Neural progenitor cell (in vitro differentiated cells): ENCODE data around the gene INKA2. TPM values are rescaled to one million over a fixed set of nuclear protein-coding genes. Genes with fewer than 3 reads are reported as not detected.
"Not testable (repeated sequence)": the region's sequence is repeated elsewhere in the genome, so short reads cannot be mapped to it uniquely, and the experiment has no call there.

Experiments
- DNase-seq: peaks from one replicate; pipeline ENCODE4 v3.0.0-alpha.2; 2016; ENCODE audit warnings: low spot score
- H2AFZ ChIP-seq: fragments of 200-600 bp; sonication (generic); replicated peaks from 2 replicates; pipeline ENCODE4 v1.6.1; 2016; ENCODE audit warnings: antibody characterized with exemption
- H3F3A ChIP-seq: fragments of 200-600 bp; sonication (generic); 2 replicates; pipeline ENCODE4 v1.6.1; 2016; ENCODE audit warnings: antibody characterized with exemption, low read depth
- H3K27ac ChIP-seq: fragments of 200-600 bp; sonication (generic); 2 replicates; pipeline ENCODE4 v1.5.1; 2016; ENCODE audit warnings: mild to moderate bottlenecking
- H3K27me3 ChIP-seq: fragments of 200-600 bp; sonication (generic); 2 replicates; pipeline ENCODE4 v1.6.1; 2016; ENCODE audit warnings: mild to moderate bottlenecking, moderate library complexity
- H3K36me3 ChIP-seq: fragments of 200-600 bp; sonication (generic); 2 replicates; pipeline ENCODE4 v1.5.1; 2016
- H3K4me1 ChIP-seq: fragments of 200-600 bp; sonication (generic); 2 replicates; pipeline ENCODE4 v1.6.1; 2016; ENCODE audit warnings: mixed run types
- H3K4me2 ChIP-seq: fragments of 200-600 bp; sonication (generic); 2 replicates; pipeline ENCODE4 v1.6.1; 2016
- H3K4me3 ChIP-seq: fragments of 200-600 bp; sonication (generic); 2 replicates; pipeline ENCODE4 v1.5.1; 2016
- H3K79me2 ChIP-seq: fragments of 200-600 bp; sonication (generic); 2 replicates; pipeline ENCODE4 v1.6.1; 2016; ENCODE audit warnings: low read depth
- H3K9ac ChIP-seq: fragments of 200-600 bp; sonication (generic); 2 replicates; pipeline ENCODE4 v1.6.1; 2016
- H3K9me3 ChIP-seq: fragments of 200-600 bp; sonication (generic); 2 replicates; pipeline ENCODE4 v1.5.1; 2016; ENCODE audit warnings: low read depth
- H4K20me1 ChIP-seq: fragments of 200-600 bp; sonication (generic); 2 replicates; pipeline ENCODE4 v1.6.1; 2016; ENCODE audit warnings: low read depth
- H3K27ac Mint-ChIP-seq: 3 replicates; pipeline ENCODE4 v1.8.0; 2021; ENCODE audit warnings: mixed read lengths
- H3K27me3 Mint-ChIP-seq: 2 replicates; pipeline ENCODE4 v1.8.0; 2022; ENCODE audit warnings: low read depth, mild to moderate bottlenecking, inconsistent platforms, moderate library complexity, mixed read lengths; ENCODE audit not compliant: insufficient read depth
- H3K36me3 Mint-ChIP-seq: 3 replicates; pipeline ENCODE4 v1.8.0; 2021; ENCODE audit warnings: mixed read lengths
- H3K4me1 Mint-ChIP-seq: 3 replicates; pipeline ENCODE4 v1.8.0; 2021; ENCODE audit warnings: mixed read lengths
- H3K4me3 Mint-ChIP-seq: 3 replicates; pipeline ENCODE4 v1.8.0; 2021; ENCODE audit warnings: mild to moderate bottlenecking, moderate library complexity, mixed read lengths
- H3K9me3 Mint-ChIP-seq: 3 replicates; pipeline ENCODE4 v1.8.0; 2020; ENCODE audit warnings: mixed read lengths
- EZH2 ChIP-seq: fragments of 200-600 bp; sonication (generic); IDR thresholded peaks from 2 replicates; pipeline ENCODE4 v1.6.1; 2017; ENCODE audit warnings: antibody characterized with exemption, mild to moderate bottlenecking, moderate library complexity
- EZH2phosphoT487 ChIP-seq: fragments of 200-600 bp; sonication (generic); IDR thresholded peaks from 2 replicates; pipeline ENCODE4 v1.6.1; 2017; ENCODE audit warnings: antibody characterized with exemption
- total RNA-seq: library from RNA; depleted of rRNA; stranded (reverse); fragments of >200 nt; gene quantifications from 2 replicates; pipeline ENCODE4 v1.2.3, GENCODE V29; 2015; ENCODE audit warnings: low replicate concordance
- TF ChIP-seq, protein P1 (sequence below): fragments of 200-600 bp; sonication (generic); IDR thresholded peaks from 2 replicates; pipeline ENCODE4 v1.5.1; 2017; ENCODE audit warnings: antibody characterized with exemption, mild to moderate bottlenecking

Gene INKA2
- total RNA-seq, 1 donor from 2014 or later = not detected

DNA sequence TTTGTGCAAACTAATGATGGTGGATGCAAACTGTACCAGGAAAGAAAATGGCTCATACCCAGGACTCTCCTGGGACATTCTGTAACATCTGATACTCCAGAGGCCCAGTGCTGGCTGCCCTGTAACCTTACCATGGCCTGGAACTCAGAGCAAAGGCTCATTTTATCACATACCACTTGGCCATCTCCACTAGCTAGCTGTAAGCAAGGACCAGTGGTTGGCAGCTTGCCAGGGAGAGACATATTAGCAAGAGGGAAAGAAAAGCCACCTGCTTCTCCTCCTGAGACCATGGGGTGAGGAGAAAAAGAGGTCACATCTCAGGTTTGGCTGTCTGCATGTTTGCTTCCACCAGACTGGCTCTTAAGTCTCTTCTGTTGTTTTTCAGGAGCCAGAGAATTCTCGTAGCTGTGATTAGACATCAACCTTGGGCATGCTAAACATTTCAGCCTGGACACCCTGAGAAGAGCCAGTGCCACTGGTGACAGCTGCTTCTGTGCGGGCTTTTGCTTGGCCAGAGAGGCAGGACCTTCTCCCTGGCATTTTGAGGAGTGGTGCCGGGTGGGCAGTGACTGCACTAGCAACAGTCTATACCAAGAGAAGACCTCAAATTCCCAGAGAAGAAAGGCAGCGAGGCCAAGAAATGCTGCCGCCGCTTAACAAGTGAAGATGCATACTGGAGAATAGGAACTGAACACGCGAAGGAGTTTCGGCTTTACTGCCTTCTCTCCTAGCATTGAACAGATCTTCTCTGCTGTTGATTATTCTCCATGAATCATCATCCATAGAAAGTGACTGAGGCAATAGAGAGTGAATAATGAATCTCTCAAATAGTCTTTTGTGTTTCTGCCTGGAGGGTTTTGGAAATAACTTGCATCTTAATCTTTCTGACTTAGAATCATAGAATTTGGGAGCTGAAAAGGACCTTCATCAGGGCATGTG, 6.7 kb upstream of the INKA2 start:
- no peak overlapping the region for H2AFZ ChIP-seq

GRCh38 chr1:111743679-111744101, 4.5 kb upstream of the INKA2 start:
- H2AFZ ChIP-seq = no peak overlapping the region
- no peaks in the 10 kb centered on the region for H3K36me3 ChIP-seq
- TF ChIP-seq, protein P1, sequence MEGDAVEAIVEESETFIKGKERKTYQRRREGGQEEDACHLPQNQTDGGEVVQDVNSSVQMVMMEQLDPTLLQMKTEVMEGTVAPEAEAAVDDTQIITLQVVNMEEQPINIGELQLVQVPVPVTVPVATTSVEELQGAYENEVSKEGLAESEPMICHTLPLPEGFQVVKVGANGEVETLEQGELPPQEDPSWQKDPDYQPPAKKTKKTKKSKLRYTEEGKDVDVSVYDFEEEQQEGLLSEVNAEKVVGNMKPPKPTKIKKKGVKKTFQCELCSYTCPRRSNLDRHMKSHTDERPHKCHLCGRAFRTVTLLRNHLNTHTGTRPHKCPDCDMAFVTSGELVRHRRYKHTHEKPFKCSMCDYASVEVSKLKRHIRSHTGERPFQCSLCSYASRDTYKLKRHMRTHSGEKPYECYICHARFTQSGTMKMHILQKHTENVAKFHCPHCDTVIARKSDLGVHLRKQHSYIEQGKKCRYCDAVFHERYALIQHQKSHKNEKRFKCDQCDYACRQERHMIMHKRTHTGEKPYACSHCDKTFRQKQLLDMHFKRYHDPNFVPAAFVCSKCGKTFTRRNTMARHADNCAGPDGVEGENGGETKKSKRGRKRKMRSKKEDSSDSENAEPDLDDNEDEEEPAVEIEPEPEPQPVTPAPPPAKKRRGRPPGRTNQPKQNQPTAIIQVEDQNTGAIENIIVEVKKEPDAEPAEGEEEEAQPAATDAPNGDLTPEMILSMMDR = no peak
- TF ChIP-seq EZH2phosphoT487 (no peak), EZH2 (no peak)
- H4K20me1 ChIP-seq = no peaks in the 10 kb centered on the region
- no peaks in the 10 kb centered on the region for H3K79me2 ChIP-seq
- peaks cover 8% of the 10 kb centered on the region for H3K27me3 ChIP-seq
- Mint-ChIP-seq H3K27ac (no peak overlapping the region), H3K4me1 (peaks cover 8% of the 10 kb centered on the region), H3K36me3 (no peaks in the 10 kb centered on the region), H3K9me3 (no peaks in the 10 kb centered on the region), H3K4me3 (no peak overlapping the region), H3K27me3 (peaks cover 23% of the 10 kb centered on the region)
- no peak for DNase-seq
- H3K27ac ChIP-seq = no peak overlapping the region
- no peaks in the 10 kb centered on the region for H3K9me3 ChIP-seq
- peaks cover 28% of the 10 kb centered on the region for H3F3A ChIP-seq
- no peak overlapping the region for H3K9ac ChIP-seq
- no peak overlapping the region for H3K4me2 ChIP-seq
- H3K4me3 ChIP-seq = no peak overlapping the region
- H3K4me1 ChIP-seq = peaks cover 7% of the 10 kb centered on the region

More for the DNA sequence above, 6.7 kb upstream of the INKA2 start:
- Histone ChIP-seq H3K4me1 (peaks cover 29% of the 10 kb centered on the region), H3K27ac (no peak overlapping the region), H3K9ac (no peak overlapping the region), H4K20me1 (no peaks in the 10 kb centered on the region), H3K4me3 (no peak overlapping the region), H3F3A (peaks cover 30% of the 10 kb centered on the region), H3K9me3 (no peaks in the 10 kb centered on the region), H3K36me3 (no peaks in the 10 kb centered on the region), H3K79me2 (no peaks in the 10 kb centered on the region), H3K27me3 (peaks cover 8% of the 10 kb centered on the region), H3K4me2 (no peak overlapping the region)
- H3K27ac Mint-ChIP-seq = no peak overlapping the region
- H3K9me3 Mint-ChIP-seq = no peaks in the 10 kb centered on the region
- TF ChIP-seq, protein P1 = no peak
- TF ChIP-seq EZH2phosphoT487 (no peak), EZH2 (no peak)
- peaks cover 18% of the 10 kb centered on the region for H3K4me1 Mint-ChIP-seq
- DNase-seq = no peak
- peaks cover 29% of the 10 kb centered on the region for H3K27me3 Mint-ChIP-seq
- no peak overlapping the region for H3K4me3 Mint-ChIP-seq
- no peaks in the 10 kb centered on the region for H3K36me3 Mint-ChIP-seq

DNA sequence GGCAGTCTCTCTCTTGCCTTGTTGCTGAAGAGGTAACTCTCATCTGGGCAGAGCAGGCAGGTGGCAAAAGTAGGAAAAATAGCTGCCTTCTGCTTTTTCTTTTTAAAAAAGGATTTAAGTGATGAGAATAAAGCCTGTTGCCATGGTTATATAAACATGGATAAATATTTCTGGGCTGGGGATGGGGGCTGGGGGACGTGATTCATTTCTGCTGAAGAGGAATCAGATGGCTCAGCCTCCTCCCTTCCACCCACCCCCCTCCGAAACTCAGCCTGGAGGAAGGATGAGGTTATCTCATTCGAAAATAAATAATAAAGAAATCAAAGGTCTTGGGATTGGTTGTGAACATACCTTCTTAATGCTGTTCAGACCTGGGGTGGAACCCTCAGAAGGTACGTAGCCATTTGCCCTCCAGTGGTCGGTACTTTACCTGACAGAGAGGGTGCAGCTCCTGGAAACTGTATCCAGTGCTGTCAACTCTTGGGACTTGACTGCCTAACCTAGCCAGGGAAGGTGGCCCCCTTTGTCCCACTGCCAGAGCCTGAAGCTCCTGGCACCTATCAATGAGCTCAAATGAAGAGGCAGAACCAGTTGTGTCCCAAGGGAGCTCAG, 3.8 kb upstream of the INKA2 start:
- H3K4me2 ChIP-seq = no peak overlapping the region
- H3K79me2 ChIP-seq = peaks cover under 1% of the 10 kb centered on the region
- H3K27ac ChIP-seq = no peak overlapping the region
- H3K27me3 ChIP-seq = peaks cover 9% of the 10 kb centered on the region
- H4K20me1 ChIP-seq = peaks cover 3% of the 10 kb centered on the region
- peaks cover 28% of the 10 kb centered on the region for H3F3A ChIP-seq
- H3K9ac ChIP-seq = no peak overlapping the region
- Mint-ChIP-seq H3K27me3 (peaks cover 22% of the 10 kb centered on the region), H3K4me3 (no peak overlapping the region), H3K36me3 (no peaks in the 10 kb centered on the region), H3K27ac (no peak overlapping the region), H3K9me3 (no peaks in the 10 kb centered on the region), H3K4me1 (peaks cover 6% of the 10 kb centered on the region)
- H3K4me1 ChIP-seq = peaks cover 5% of the 10 kb centered on the region
- H3K36me3 ChIP-seq = no peaks in the 10 kb centered on the region
- TF ChIP-seq, protein P1 = no peak
- TF ChIP-seq EZH2 (no peak), EZH2phosphoT487 (no peak)
- H3K4me3 ChIP-seq = no peak overlapping the region
- H2AFZ ChIP-seq = no peak overlapping the region
- no peaks in the 10 kb centered on the region for H3K9me3 ChIP-seq
- no peak for DNase-seq

DNA sequence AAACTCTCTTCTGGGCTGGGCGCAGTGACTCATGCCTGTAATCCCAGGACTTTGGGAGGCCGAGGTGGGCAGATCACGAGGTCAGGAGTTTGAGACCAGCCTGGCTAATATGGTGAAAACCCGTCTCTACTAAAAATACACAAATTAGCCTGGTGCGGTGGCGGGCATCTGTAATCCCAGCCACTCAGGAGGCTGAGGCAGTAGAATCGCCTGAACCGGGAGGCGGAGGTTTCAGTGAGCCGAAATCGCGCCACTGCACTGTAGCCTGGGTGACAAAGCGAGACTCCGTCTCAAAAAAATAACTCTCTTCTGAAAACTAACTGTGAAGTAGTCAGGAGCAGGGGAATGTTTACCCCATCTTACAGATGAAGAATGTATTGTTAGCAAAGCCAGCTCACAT, 3.1 kb upstream of the INKA2 start:
- DNase-seq, H3K4me1 Mint-ChIP-seq, H3K4me2 ChIP-seq, H3K36me3 ChIP-seq, H3K4me3 ChIP-seq, H3K4me3 Mint-ChIP-seq, H3K79me2 ChIP-seq, H3K36me3 Mint-ChIP-seq, H3K9ac ChIP-seq, H2AFZ ChIP-seq, H3K9me3 Mint-ChIP-seq, H3K27ac ChIP-seq, H3K27ac Mint-ChIP-seq, H3K9me3 ChIP-seq: not testable (repeated sequence)
- Histone ChIP-seq H3F3A (peaks cover 34% of the 10 kb centered on the region), H3K27me3 (peaks cover 17% of the 10 kb centered on the region), H3K4me1 (peaks cover 12% of the 10 kb centered on the region), H4K20me1 (peaks cover 10% of the 10 kb centered on the region)
- peaks cover 27% of the 10 kb centered on the region for H3K27me3 Mint-ChIP-seq
